ENCODE data around the gene TNK2. TPM values are rescaled to one million over a fixed set of nuclear protein-coding genes. Genes with fewer than 3 reads are reported as not detected.

Gene TNK2
- total and polyA plus RNA-seq, 2 experiments from 2014 or later: 26.1 to 95.3 TPM

GRCh38 chr3:195908694-195909581 is 587 bp upstream of the TNK2 start:
- Histone ChIP-seq H3K27me3 (no peaks in the 10 kb centered on the region), H3K27ac (peak overlapping the region; percentile 64), H3K9me3 (ENCODE audit: low read depth) (no peaks in the 10 kb centered on the region), H3K36me3 (no peaks in the 10 kb centered on the region), H3K4me3 (peak overlapping the region; percentile 67), H3K4me1 (ENCODE audit: low read depth) (peaks cover 22% of the 10 kb centered on the region)
- TF ChIP-seq CTCF (IDR thresholded peaks at IDR 0.05; ENCODE audit: low read depth, low read length): no peak
- DNase-seq (ENCODE audit: low read depth in 1 of 2, low spot score in 1 of 2): peak in 1 of 2 donors; percentile 75

GRCh38 chr3:195907684-195907933 is 742 bp downstream of the TNK2 start:
- Histone ChIP-seq H3K36me3 (no peaks in the 10 kb centered on the region), H3K4me1 (ENCODE audit: low read depth) (peaks cover 22% of the 10 kb centered on the region), H3K27me3 (no peaks in the 10 kb centered on the region), H3K4me3 (peak overlapping the region; percentile 67), H3K27ac (no peak overlapping the region), H3K9me3 (ENCODE audit: low read depth) (no peaks in the 10 kb centered on the region)
- TF ChIP-seq CTCF (IDR thresholded peaks at IDR 0.05; ENCODE audit: low read depth, low read length): no peak
- DNase-seq (ENCODE audit: low read depth in 1 of 2, low spot score in 1 of 2): no peak

GRCh38 chr3:195906865-195907683 is 1.3 kb downstream of the TNK2 start:
- no peaks in the 10 kb centered on the region for H3K36me3 ChIP-seq
- no peak overlapping the region for H3K27ac ChIP-seq
- H3K4me1 ChIP-seq (ENCODE audit: low read depth): peaks cover 22% of the 10 kb centered on the region
- no peak for DNase-seq (ENCODE audit: low read depth in 1 of 2, low spot score in 1 of 2)
- H3K27me3 ChIP-seq: no peaks in the 10 kb centered on the region
- peak overlapping the region; percentile 67 for H3K4me3 ChIP-seq
- no peaks in the 10 kb centered on the region for H3K9me3 ChIP-seq (ENCODE audit: low read depth)
- TF ChIP-seq CTCF (IDR thresholded peaks at IDR 0.05; ENCODE audit: low read depth, low read length): no peak

GRCh38 chr3:195905970-195906864 is 2.1 kb downstream of the TNK2 start:
- no peaks in the 10 kb centered on the region for H3K27me3 ChIP-seq
- no peak for DNase-seq (ENCODE audit: low read depth in 1 of 2, low spot score in 1 of 2)
- no peaks in the 10 kb centered on the region for H3K9me3 ChIP-seq (ENCODE audit: low read depth)
- H3K27ac ChIP-seq: no peak overlapping the region
- no peak overlapping the region for H3K4me3 ChIP-seq
- no peaks in the 10 kb centered on the region for H3K36me3 ChIP-seq
- H3K4me1 ChIP-seq (ENCODE audit: low read depth): peaks cover 22% of the 10 kb centered on the region
- no peak for TF ChIP-seq CTCF (IDR thresholded peaks at IDR 0.05; ENCODE audit: low read depth, low read length)

GRCh38 chr3:195904368-195904767 is 4.0 kb downstream of the TNK2 start:
- Histone ChIP-seq H3K27me3 (no peaks in the 10 kb centered on the region), H3K4me1 (ENCODE audit: low read depth) (peaks cover 22% of the 10 kb centered on the region), H3K36me3 (no peaks in the 10 kb centered on the region), H3K9me3 (ENCODE audit: low read depth) (no peaks in the 10 kb centered on the region), H3K27ac (no peak overlapping the region), H3K4me3 (no peak overlapping the region)
- TF ChIP-seq CTCF (IDR thresholded peaks at IDR 0.05; ENCODE audit: low read depth, low read length): no peak
- no peak for DNase-seq (ENCODE audit: low read depth in 1 of 2, low spot score in 1 of 2)
